ENCODE results near the gene ZNF691. TPM values are rescaled to one million over a fixed set of nuclear protein-coding genes. Genes with fewer than 3 reads are reported as not detected.
"Not testable (repeated sequence)": the region's sequence is repeated elsewhere in the genome, so short reads cannot be mapped to it uniquely, and the experiment has no call there.

The ZNF691 gene, protein sequence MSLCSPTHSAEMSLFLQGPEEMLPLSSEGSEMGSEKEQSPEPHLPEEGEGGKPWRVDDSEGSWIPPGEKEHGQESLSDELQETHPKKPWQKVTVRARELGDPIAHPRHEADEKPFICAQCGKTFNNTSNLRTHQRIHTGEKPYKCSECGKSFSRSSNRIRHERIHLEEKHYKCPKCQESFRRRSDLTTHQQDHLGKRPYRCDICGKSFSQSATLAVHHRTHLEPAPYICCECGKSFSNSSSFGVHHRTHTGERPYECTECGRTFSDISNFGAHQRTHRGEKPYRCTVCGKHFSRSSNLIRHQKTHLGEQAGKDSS
- total RNA-seq (10 to 100 TPM in 1 of 2 donors, 1 to 10 TPM in 1; 9.0 to 15.4 TPM), polyA plus RNA-seq (ENCODE audit: insufficient read length in 2 of 2) (10 to 100 TPM; 13.2 to 15.9 TPM)
- long read RNA-seq, donor 1, transcript ZNF691-206 (2 exons, 1,577 nt) = major isoform, 5 of 6 reads
- long read RNA-seq, donor 1, partial matches to known transcripts = 0 of 6 reads
- long read RNA-seq, donor 1, other reads (novel, unspliced or antisense) = 0 of 6 reads
- long read RNA-seq, donor 2, partial matches to known transcripts = 0 of 1 reads
- long read RNA-seq, donor 2, other reads (novel, unspliced or antisense) = 0 of 1 reads
- long read RNA-seq, donor 3, partial matches to known transcripts = 0 of 3 reads
- long read RNA-seq, donor 3, other reads (novel, unspliced or antisense) = 0 of 3 reads
- long read RNA-seq, donor 4, transcript ZNF691-206 (2 exons, 1,577 nt) = major isoform, 5 of 7 reads
- long read RNA-seq, donor 4, partial matches to known transcripts = 0 of 7 reads
- long read RNA-seq, donor 4, other reads (novel, unspliced or antisense) = 0 of 7 reads

DNA sequence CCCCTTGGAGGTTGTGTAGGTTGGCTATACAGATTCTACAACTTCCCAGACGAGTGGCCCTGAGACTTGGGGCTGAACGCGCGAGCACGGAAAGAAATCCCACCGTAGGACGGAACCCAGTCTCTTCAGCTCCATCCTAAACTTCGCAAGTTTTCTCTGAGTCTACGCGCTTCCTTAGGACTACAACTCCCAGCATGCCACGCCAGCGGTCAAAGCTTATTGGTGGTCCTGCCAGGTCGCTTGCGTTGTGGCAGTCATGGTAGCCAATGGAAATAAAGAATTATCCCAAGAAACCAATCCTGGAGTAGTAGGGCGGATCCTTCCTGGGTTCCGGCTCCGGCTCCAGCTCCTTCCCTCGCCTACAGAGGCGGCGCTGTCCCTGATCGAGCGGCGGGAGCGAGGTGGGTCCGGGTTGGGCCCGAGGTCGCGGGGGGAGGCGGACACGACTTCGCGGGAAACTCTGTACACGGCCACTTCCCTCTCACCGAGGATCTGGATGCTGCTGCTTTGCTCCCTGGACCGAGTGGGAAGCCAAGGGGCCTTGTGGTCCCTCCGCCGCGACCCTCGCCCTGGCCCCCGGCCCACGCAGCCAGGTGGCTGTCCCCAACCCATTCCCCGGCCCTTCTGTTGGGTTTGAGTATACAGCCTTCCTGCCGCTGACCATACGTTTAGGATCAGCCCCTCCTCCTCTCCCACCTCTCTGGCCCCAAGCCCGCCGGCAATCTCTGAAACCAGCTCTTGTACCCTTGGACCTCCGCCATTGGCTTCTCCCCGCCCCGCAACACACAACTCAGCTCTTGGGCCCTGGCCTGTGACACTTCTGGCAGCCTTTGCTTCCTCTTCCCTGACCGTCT lies at the start of gene ZNF691:
TSS of gene ZNF691 (plus strand) at position 357 of the 854 bp plus-strand sequence. CDS start 3,046 bp downstream, outside the sequence.
- under 1% methylated on average over 50 of the region's 50 CpGs for WGBS (ENCODE audit: insufficient coverage)
- H3K27ac ChIP-seq (ENCODE audit: low read depth, low read length) = peak within 1 kb of the TSS; percentile 60

DNA sequence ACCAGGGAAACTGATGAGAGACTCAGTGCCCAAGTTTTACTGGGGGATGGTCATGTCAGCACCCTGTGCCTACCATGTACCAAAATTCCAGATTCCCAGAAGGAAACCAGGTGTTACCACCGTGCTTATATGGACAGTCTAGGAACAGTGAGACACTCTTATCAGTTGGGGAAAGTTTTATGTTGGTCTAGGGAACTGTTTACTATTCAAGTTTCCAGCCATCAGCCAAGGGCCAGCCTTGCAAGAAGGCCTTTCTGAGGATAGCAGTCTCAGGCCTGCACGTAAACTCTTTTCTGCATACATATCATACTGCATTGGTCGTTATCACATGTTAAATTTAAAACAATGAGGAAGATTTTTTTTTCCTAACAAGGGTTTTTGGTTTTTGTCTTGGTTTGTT lies 49.0 kb upstream of the ZNF691 start:
- no peak overlapping the region for H3K27ac ChIP-seq (ENCODE audit: low read depth, low read length)
- H3K36me3 ChIP-seq (ENCODE audit: control insufficient read depth, insufficient read depth, low read length) = no peaks in the 10 kb centered on the region
- no peak overlapping the region for H3K4me3 ChIP-seq (ENCODE audit: low read depth, low read length)
- no peaks in the 10 kb centered on the region for H3K9me3 ChIP-seq (ENCODE audit: control insufficient read depth, insufficient read depth, low read length)
- H3K4me1 ChIP-seq (ENCODE audit: control insufficient read depth, insufficient read depth, low read length) = no peaks in the 10 kb centered on the region
- WGBS (ENCODE audit: insufficient coverage) = no CpG with 5 or more reads among the region's 3 CpGs
- no peaks in the 10 kb centered on the region for H3K27me3 ChIP-seq (ENCODE audit: control insufficient read depth, insufficient read depth, low read length)
- DNase-seq (ENCODE audit: low read depth in 4 of 6, low spot score in 6 of 6) = no peak

More for the DNA sequence above, at the start of gene ZNF691:
- Histone ChIP-seq H3K27me3 (ENCODE audit: control insufficient read depth, insufficient read depth, low read length) (no peaks in the 10 kb centered on the region), H3K4me3 (ENCODE audit: low read depth, low read length) (peak within 1 kb of the TSS; percentile 88), H3K4me1 (ENCODE audit: control insufficient read depth, insufficient read depth, low read length) (peaks cover 13% of the 10 kb centered on the region), H3K36me3 (ENCODE audit: control insufficient read depth, insufficient read depth, low read length) (peaks cover 20% of the 10 kb centered on the region), H3K9me3 (ENCODE audit: control insufficient read depth, insufficient read depth, low read length) (no peaks in the 10 kb centered on the region)
- peak; percentile 87 to 99 (median 94) for DNase-seq (ENCODE audit: low read depth in 4 of 6, low spot score in 6 of 6)

DNA sequence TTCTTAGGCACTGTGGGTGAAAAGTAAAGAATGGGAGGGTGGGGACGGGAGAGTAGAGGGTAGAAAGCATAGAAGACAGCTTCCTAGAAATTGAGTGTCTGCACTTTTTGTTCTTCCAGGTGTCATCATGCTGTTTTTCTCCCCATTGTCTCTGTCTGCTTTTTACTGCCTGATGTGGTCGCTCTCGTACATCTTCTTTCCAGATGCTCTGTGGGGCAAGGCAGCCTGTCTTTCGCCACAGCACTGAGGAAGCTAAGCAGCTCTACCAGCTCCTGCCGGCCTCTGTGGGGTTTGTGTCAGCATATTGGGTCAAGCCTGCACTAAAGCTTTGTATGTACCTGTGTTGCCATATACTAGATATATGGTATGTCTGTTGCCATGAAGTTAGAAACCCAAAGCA lies 48.4 kb upstream of the ZNF691 start:
- H3K27me3 ChIP-seq (ENCODE audit: control insufficient read depth, insufficient read depth, low read length) = no peaks in the 10 kb centered on the region
- DNase-seq (ENCODE audit: low read depth in 4 of 6, low spot score in 6 of 6) = no peak
- no peak overlapping the region for H3K4me3 ChIP-seq (ENCODE audit: low read depth, low read length)
- no peaks in the 10 kb centered on the region for H3K9me3 ChIP-seq (ENCODE audit: control insufficient read depth, insufficient read depth, low read length)
- 75% methylated on average over 5 of the region's 5 CpGs for WGBS (ENCODE audit: insufficient coverage)
- no peaks in the 10 kb centered on the region for H3K4me1 ChIP-seq (ENCODE audit: control insufficient read depth, insufficient read depth, low read length)
- no peaks in the 10 kb centered on the region for H3K36me3 ChIP-seq (ENCODE audit: control insufficient read depth, insufficient read depth, low read length)
- H3K27ac ChIP-seq (ENCODE audit: low read depth, low read length) = no peak overlapping the region

DNA sequence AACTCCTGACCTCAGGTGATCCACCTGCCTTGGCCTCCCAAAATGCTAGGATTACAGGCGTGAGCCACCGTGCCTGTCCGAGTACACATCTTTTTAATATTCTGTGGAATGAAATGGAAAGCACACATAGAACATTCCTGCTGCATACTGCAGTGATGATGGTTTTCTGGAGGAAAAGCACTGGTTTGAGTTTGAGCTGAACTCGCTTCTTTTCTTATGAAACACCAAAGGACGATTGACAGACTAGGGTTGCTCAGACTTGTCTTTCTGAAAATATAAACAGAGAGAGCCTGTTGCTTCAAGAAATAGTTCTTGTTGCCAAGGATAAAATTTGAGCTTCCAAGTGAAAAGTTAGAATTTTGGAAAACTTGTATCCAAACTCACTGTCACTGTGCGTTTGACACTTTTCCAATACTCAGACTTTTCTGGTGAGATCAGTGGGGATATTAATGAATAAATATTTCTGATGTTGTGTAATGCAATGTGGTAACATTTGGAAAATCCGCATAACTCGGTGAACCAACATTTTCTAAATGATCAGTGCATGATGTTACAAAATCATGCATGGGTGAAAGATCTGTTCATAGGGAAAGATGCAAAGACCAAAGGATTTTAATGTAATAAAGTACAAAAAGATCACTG lies 44.5 kb upstream of the ZNF691 start:
- Histone ChIP-seq H3K4me3 (ENCODE audit: low read depth, low read length) (no peak overlapping the region), H3K27me3 (ENCODE audit: control insufficient read depth, insufficient read depth, low read length) (no peaks in the 10 kb centered on the region), H3K36me3 (ENCODE audit: control insufficient read depth, insufficient read depth, low read length) (peaks cover 3% of the 10 kb centered on the region), H3K4me1 (ENCODE audit: control insufficient read depth, insufficient read depth, low read length) (no peaks in the 10 kb centered on the region), H3K9me3 (ENCODE audit: control insufficient read depth, insufficient read depth, low read length) (no peaks in the 10 kb centered on the region), H3K27ac (ENCODE audit: low read depth, low read length) (no peak overlapping the region)
- DNase-seq (ENCODE audit: low read depth in 4 of 6, low spot score in 6 of 6) = no peak
- WGBS (ENCODE audit: insufficient coverage) = 100% methylated on average over 2 of the region's 8 CpGs

DNA sequence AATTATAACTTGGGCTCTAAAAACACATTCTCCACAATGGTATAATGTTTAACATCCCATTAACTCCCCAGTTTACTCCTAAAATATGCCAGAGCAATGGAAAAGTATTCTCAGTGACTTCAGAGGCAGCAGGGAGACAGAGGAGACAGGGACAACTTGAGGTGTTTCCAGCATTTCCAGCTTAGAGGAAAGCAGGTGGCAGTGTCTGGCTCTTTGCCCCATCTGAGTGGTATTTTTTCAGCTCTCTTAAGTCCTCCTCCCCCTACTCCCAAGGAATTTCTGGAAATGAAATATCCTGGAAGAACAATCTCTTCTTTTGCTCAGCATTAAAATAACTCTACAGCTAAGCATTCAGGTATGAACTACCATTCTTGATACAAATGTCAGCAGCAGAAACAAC lies 40.2 kb upstream of the ZNF691 start:
- Histone ChIP-seq H3K27ac (ENCODE audit: low read depth, low read length) (no peak overlapping the region), H3K4me1 (ENCODE audit: control insufficient read depth, insufficient read depth, low read length) (no peaks in the 10 kb centered on the region), H3K4me3 (ENCODE audit: low read depth, low read length) (no peak overlapping the region), H3K27me3 (ENCODE audit: control insufficient read depth, insufficient read depth, low read length) (no peaks in the 10 kb centered on the region), H3K36me3 (ENCODE audit: control insufficient read depth, insufficient read depth, low read length) (peaks cover 5% of the 10 kb centered on the region), H3K9me3 (ENCODE audit: control insufficient read depth, insufficient read depth, low read length) (no peaks in the 10 kb centered on the region)
- DNase-seq (ENCODE audit: low read depth in 4 of 6, low spot score in 6 of 6) = peak in 1 of 6 donors; percentile 46

DNA sequence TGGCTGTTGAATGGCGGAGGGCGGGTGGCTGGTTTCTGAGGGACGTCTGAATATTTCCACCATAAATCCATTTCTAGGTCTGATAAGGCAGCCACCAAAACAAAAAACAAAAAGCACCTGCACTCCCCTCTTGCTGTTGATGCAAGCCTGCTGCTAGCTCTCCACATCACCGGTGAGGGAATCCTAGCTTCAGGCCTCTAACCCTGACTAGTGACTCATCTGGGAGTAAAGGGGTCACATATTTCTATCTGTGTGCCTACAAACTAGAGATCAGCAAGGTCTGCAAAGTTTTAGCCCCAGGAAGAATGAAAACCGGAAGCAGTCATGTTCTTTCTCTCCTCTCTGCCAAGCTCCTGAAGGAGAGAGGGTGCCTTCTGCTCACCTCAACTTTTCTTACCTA lies 39.8 kb upstream of the ZNF691 start:
- DNase-seq (ENCODE audit: low read depth in 4 of 6, low spot score in 6 of 6) = no peak
- Histone ChIP-seq H3K36me3 (ENCODE audit: control insufficient read depth, insufficient read depth, low read length) (peaks cover 5% of the 10 kb centered on the region), H3K27ac (ENCODE audit: low read depth, low read length) (no peak overlapping the region), H3K4me3 (ENCODE audit: low read depth, low read length) (no peak overlapping the region), H3K4me1 (ENCODE audit: control insufficient read depth, insufficient read depth, low read length) (no peaks in the 10 kb centered on the region), H3K27me3 (ENCODE audit: control insufficient read depth, insufficient read depth, low read length) (no peaks in the 10 kb centered on the region), H3K9me3 (ENCODE audit: control insufficient read depth, insufficient read depth, low read length) (no peaks in the 10 kb centered on the region)
- WGBS (ENCODE audit: insufficient coverage) = 94% methylated on average over 2 of the region's 5 CpGs

DNA sequence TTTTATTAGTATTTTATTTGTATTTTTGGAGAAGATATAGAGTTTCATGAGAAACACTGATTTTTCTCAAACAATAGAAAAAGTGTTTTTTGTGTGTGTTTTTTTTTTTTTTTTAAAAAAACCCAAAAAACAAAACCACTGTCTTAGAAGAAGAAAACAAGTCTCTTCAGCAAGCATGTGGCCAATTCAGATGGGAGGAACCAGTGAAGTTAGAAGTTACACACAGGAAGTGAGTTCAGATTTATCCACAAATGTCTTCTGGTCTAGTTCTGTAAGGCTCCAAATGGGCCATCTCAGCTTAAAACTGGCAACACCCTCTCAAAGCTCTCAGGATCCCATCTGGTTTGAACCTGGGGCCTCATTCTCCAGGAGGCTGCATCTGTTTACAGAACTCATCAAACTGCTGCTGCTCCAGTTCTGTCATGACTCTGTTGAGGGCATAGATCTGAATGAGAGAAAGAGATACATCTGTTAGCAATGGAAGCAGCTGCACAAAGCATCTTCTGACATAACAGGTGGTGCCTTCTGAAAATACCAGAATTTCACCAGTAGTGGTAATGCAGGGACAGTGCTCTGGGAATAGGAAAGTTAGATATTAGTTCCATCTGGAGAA lies 39.3 kb upstream of the ZNF691 start:
- Histone ChIP-seq H3K27ac (ENCODE audit: low read depth, low read length) (no peak overlapping the region), H3K4me3 (ENCODE audit: low read depth, low read length) (no peak overlapping the region)
- peak in 1 of 6 donors; percentile 40 for DNase-seq (ENCODE audit: low read depth in 4 of 6, low spot score in 6 of 6)

DNA sequence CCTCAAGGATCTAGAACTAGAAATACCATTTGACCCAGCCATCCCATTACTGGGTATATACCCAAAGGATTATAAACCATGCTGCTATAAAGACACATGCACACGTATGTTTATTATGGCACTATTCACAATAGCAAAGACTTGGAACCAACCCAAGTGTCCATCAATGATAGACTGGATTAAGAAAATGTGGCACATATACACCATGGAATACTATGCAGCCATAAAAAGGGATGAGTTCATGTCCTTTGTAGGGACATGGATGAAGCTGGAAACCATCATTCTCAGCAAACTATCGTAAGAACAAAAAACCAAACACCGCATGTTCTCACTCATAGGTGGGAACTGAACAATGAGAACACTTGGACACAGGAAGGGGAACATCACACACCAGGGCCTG lies 31.6 kb upstream of the ZNF691 start:
- H3K36me3 ChIP-seq (ENCODE audit: control insufficient read depth, insufficient read depth, low read length); H3K27ac ChIP-seq (ENCODE audit: low read depth, low read length); H3K9me3 ChIP-seq (ENCODE audit: control insufficient read depth, insufficient read depth, low read length); H3K27me3 ChIP-seq (ENCODE audit: control insufficient read depth, insufficient read depth, low read length); H3K4me3 ChIP-seq (ENCODE audit: low read depth, low read length); H3K4me1 ChIP-seq (ENCODE audit: control insufficient read depth, insufficient read depth, low read length); DNase-seq (ENCODE audit: low read depth in 4 of 6, low spot score in 6 of 6): not testable (repeated sequence)
- WGBS (ENCODE audit: insufficient coverage) = no CpG with 5 or more reads among the region's 3 CpGs

More for the DNA sequence above, 39.3 kb upstream of the ZNF691 start:
- Histone ChIP-seq H3K36me3 (ENCODE audit: control insufficient read depth, insufficient read depth, low read length) (peaks cover 5% of the 10 kb centered on the region), H3K4me1 (ENCODE audit: control insufficient read depth, insufficient read depth, low read length) (no peaks in the 10 kb centered on the region), H3K9me3 (ENCODE audit: control insufficient read depth, insufficient read depth, low read length) (no peaks in the 10 kb centered on the region), H3K27me3 (ENCODE audit: control insufficient read depth, insufficient read depth, low read length) (no peaks in the 10 kb centered on the region)

Data from spinal cord (tissue), 10 donors.